Hair follicle dermal papilla cell (primary cell): ENCODE results near the gene AMY1A. TPM values are rescaled to one million over a fixed set of nuclear protein-coding genes. Genes with fewer than 3 reads are reported as not detected.

Source experiments
- small RNA-seq: library from RNA; depleted of rRNA; stranded (forward); fragments of <200 nt; gene quantifications from one replicate; pipeline ENCODE3, GENCODE V24; 2012
- total RNA-seq: library from RNA; depleted of rRNA; stranded (reverse); fragments of >200 nt; gene quantifications from 2 replicates; pipeline ENCODE4 v1.2.3, GENCODE V29; 2012

Gene AMY1A
- not detected in 2 replicates for total RNA-seq

GRCh38 chr1:103655460-103655859 lies at the start of gene AMY1A:
Gene AMY1A (plus strand): TSS chr1:103655760. CDS start chr1:103656331, 571 bp downstream.

GRCh38 chr1:103616994-103617477 lies 38.5 kb upstream of the AMY1A start, which contains the start of gene AMY2A:
Gene AMY2A (plus strand): TSS chr1:103617427. CDS start chr1:103617441, 14 bp downstream.

GRCh38 chr1:103696110-103696509 lies 40.5 kb downstream of the AMY1A start, which contains the start of gene AMY1B:
Gene AMY1B (minus strand): TSS chr1:103696210. CDS start chr1:103695639, 571 bp downstream.

Small RNAs within 50 kb of the gene (small RNA-seq; reads per million reads assigned to genes)
- gene AC105272.1 = not detected

Other genes with a start within 250 kb of the AMY1A start
- 10.3 and 16.6 TPM in 2 replicates for gene RNPC3, start 130.1 kb upstream of the AMY1A start, total RNA-seq
- 10.3 and 10.9 TPM in 2 replicates for gene AMY2B, start 84.2 kb upstream of the AMY1A start, total RNA-seq
- not detected in 2 replicates for gene AMY2A, start 38.3 kb upstream of the AMY1A start, total RNA-seq
- gene AMY1B, start 40.5 kb downstream of the AMY1A start, total RNA-seq = not detected in 2 replicates
- gene AMY1C, start 94.1 kb downstream of the AMY1A start, total RNA-seq = not detected in 2 replicates